Measurements from ENCODE around the gene EEA1. TPM values are rescaled to one million over a fixed set of nuclear protein-coding genes. Genes with fewer than 3 reads are reported as not detected.

EEA1 gene
- total RNA-seq, 1 donor from 2014 or later, result 22.2 TPM

DNA sequence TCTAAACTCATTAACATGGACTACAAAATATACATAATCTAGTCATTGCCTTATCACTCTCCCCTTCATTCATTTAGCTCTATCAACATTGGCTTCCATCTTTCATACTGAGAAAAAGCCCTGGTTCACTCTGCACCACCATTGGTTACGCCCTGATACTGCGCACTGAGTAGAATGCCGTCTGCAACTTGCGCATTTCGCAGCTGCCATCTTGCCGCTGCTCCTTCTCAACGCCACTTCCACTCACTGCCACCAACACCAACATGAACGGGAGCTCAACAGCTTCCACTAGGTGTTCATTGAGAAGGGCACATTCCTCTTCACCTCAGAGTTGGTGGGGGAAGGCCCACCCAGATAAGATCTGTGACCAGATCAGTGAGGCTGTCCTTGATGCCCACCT, 71.3 kb downstream of the EEA1 start:
- peaks cover 31% of the 10 kb centered on the region for H3K36me3 Mint-ChIP-seq (ENCODE audit: low read depth)
- no peak overlapping the region for H3K4me3 Mint-ChIP-seq
- H3K27ac Mint-ChIP-seq, result no peak overlapping the region
- no peaks in the 10 kb centered on the region for H3K27me3 Mint-ChIP-seq
- DNase-seq, result no peak
- intact Hi-C loops (cut with micrococcal nuclease), result no loop called here
- H3K9me3 Mint-ChIP-seq, result peaks cover 6% of the 10 kb centered on the region
- H3K4me1 Mint-ChIP-seq, result peaks cover 3% of the 10 kb centered on the region

- Mint-ChIP-seq H3K9me3 (peaks cover 6% of the 10 kb centered on the region), H3K36me3 (ENCODE audit: low read depth) (peaks cover 28% of the 10 kb centered on the region), H3K27ac (no peak overlapping the region), H3K4me1 (peaks cover 2% of the 10 kb centered on the region), H3K27me3 (no peaks in the 10 kb centered on the region), H3K4me3 (no peak overlapping the region)
- intact Hi-C loops (cut with micrococcal nuclease), result no loop called here
- no peak for DNase-seq
Observed at GRCh38 chr12:92854344-92854743, 74.8 kb downstream of the EEA1 start.

- intact Hi-C loops (cut with micrococcal nuclease), result no loop called here
- DNase-seq, result no peak
- Mint-ChIP-seq H3K36me3 (ENCODE audit: low read depth) (peaks cover 14% of the 10 kb centered on the region), H3K9me3 (no peaks in the 10 kb centered on the region), H3K27ac (no peak overlapping the region), H3K4me1 (peaks cover 2% of the 10 kb centered on the region), H3K4me3 (no peak overlapping the region), H3K27me3 (no peaks in the 10 kb centered on the region)
Observed at GRCh38 chr12:92848740-92849139, 80.4 kb downstream of the EEA1 start.

DNA sequence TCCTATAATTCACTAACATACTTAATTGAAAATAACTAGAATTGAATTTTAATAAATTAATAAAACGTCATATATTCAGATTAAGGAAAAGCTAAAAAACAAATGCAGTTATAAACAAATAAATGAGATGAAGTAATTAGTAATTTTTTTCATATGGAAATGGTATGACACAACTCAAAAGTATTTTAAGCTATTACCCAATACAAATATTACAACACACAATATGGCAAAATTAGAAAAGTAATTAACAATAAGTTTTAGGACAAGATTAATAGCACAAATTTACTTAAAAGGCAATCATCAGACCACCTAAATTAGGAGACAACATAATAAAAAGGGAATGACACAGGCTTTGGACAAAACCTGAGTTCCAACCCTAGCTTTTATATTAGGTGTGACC, 81.7 kb downstream of the EEA1 start:
- H3K9me3 Mint-ChIP-seq, result no peaks in the 10 kb centered on the region
- peaks cover 14% of the 10 kb centered on the region for H3K36me3 Mint-ChIP-seq (ENCODE audit: low read depth)

DNA sequence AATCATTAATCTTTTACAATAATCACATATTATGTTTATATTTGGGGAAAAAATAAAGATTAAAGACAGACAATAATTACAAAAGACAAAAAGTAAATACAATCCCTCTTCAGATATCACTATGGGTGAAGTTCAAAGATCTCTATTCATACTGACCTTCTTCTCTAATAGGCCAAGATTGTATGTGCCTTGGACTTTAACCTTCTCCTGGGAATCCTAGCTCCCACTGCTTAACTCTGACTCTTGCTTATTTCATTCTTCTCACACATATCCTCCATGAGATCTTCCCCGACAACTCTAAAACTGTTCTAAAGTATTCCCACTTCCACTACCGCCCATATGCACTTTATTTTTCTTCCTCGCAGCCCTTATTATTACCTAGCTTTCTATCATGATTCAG, 83.8 kb downstream of the EEA1 start:
- no peak overlapping the region for H3K4me3 Mint-ChIP-seq
- H3K4me1 Mint-ChIP-seq, result no peaks in the 10 kb centered on the region
- H3K27me3 Mint-ChIP-seq, result no peaks in the 10 kb centered on the region
- no peak overlapping the region for H3K27ac Mint-ChIP-seq
- intact Hi-C loops (cut with micrococcal nuclease), result no loop called here
- DNase-seq, result no peak
- H3K36me3 Mint-ChIP-seq (ENCODE audit: low read depth), result peaks cover 15% of the 10 kb centered on the region
- H3K9me3 Mint-ChIP-seq, result no peaks in the 10 kb centered on the region

More for the DNA sequence above, 81.7 kb downstream of the EEA1 start:
- no peak for DNase-seq
- no peak overlapping the region for H3K27ac Mint-ChIP-seq
- H3K27me3 Mint-ChIP-seq, result no peaks in the 10 kb centered on the region
- intact Hi-C loops (cut with micrococcal nuclease), result no loop called here
- no peaks in the 10 kb centered on the region for H3K4me1 Mint-ChIP-seq
- no peak overlapping the region for H3K4me3 Mint-ChIP-seq

GRCh38 chr12:92844151-92844763, 84.8 kb downstream of the EEA1 start:
- Mint-ChIP-seq H3K9me3 (no peaks in the 10 kb centered on the region), H3K4me3 (no peak overlapping the region), H3K27me3 (no peaks in the 10 kb centered on the region), H3K36me3 (ENCODE audit: low read depth) (peaks cover 16% of the 10 kb centered on the region), H3K27ac (no peak overlapping the region), H3K4me1 (no peaks in the 10 kb centered on the region)
- no peak for DNase-seq
- intact Hi-C loops (cut with micrococcal nuclease), result no loop called here

GRCh38 chr12:92829686-92830282, 99.3 kb downstream of the EEA1 start:
- intact Hi-C loops (cut with micrococcal nuclease), result loop anchor here (5.0 to 10.0 kb wide), 2 partner anchors 98 to 155 kb away; partner anchors contain the start of gene EEA1
- peaks cover 15% of the 10 kb centered on the region for H3K36me3 Mint-ChIP-seq (ENCODE audit: low read depth)
- DNase-seq, result no peak

GRCh38 chr12:92828565-92828964, 100.5 kb downstream of the EEA1 start:
- no peaks in the 10 kb centered on the region for H3K4me1 Mint-ChIP-seq
- peaks cover 14% of the 10 kb centered on the region for H3K36me3 Mint-ChIP-seq (ENCODE audit: low read depth)
- intact Hi-C loops (cut with micrococcal nuclease), result loop anchor here (5.0 to 10.0 kb wide), 2 partner anchors 99 to 156 kb away; partner anchors contain the start of gene EEA1
- no peak overlapping the region for H3K4me3 Mint-ChIP-seq
- H3K27ac Mint-ChIP-seq, result no peak overlapping the region
- no peaks in the 10 kb centered on the region for H3K9me3 Mint-ChIP-seq
- H3K27me3 Mint-ChIP-seq, result no peaks in the 10 kb centered on the region
- DNase-seq, result no peak

More at GRCh38 chr12:92829686-92830282, 99.3 kb downstream of the EEA1 start:
- no peaks in the 10 kb centered on the region for H3K9me3 Mint-ChIP-seq
- H3K4me1 Mint-ChIP-seq, result no peaks in the 10 kb centered on the region
- no peak overlapping the region for H3K27ac Mint-ChIP-seq
- H3K4me3 Mint-ChIP-seq, result no peak overlapping the region
- H3K27me3 Mint-ChIP-seq, result no peaks in the 10 kb centered on the region

DNA sequence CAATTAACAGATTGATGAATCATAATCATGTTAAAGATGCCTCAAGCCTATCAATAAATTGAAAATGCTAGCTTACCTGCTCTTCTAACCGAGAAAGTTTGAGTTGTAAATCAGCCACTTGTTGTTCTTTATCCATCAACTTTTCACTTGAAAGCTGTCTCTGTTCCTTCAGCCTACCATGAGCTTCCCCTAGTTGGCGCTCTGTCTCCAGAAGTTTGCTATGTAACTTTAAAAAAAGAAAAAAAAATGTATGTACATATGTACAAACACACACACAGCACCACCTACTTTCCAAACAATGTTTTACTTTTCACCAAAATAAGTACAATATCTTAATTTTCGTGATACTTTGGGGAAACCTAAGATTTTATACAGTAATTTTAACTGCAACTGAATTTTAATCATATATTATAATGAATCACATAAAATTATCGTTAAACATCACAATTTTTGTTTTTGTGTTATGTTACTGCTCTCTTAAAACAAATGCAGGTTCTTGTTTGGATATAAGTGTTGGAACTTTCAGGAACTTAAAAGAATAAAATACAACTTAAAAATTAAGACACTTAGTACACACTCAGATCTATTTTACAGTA, 101.2 kb downstream of the EEA1 start:
- DNase-seq, result peak; percentile 80
- Mint-ChIP-seq H3K27ac (no peak overlapping the region), H3K9me3 (no peaks in the 10 kb centered on the region), H3K27me3 (no peaks in the 10 kb centered on the region), H3K4me3 (no peak overlapping the region), H3K36me3 (ENCODE audit: low read depth) (peaks cover 13% of the 10 kb centered on the region), H3K4me1 (no peaks in the 10 kb centered on the region)
- intact Hi-C loops (cut with micrococcal nuclease), result loop anchor here (5.0 to 10.0 kb wide), 2 partner anchors 99 to 157 kb away; partner anchors contain the start of gene EEA1

GRCh38 chr12:92821142-92821541, 108.0 kb downstream of the EEA1 start:
- no peak for DNase-seq
- peaks cover 9% of the 10 kb centered on the region for H3K36me3 Mint-ChIP-seq (ENCODE audit: low read depth)
- no peaks in the 10 kb centered on the region for H3K4me1 Mint-ChIP-seq
- H3K9me3 Mint-ChIP-seq, result no peaks in the 10 kb centered on the region
- no peak overlapping the region for H3K4me3 Mint-ChIP-seq
- no peak overlapping the region for H3K27ac Mint-ChIP-seq
- no peaks in the 10 kb centered on the region for H3K27me3 Mint-ChIP-seq
- intact Hi-C loops (cut with micrococcal nuclease), result loop anchor here (10.0 kb wide), 1 partner anchor 164 kb away; no protein-coding TSS in a partner anchor

- Mint-ChIP-seq H3K9me3 (no peaks in the 10 kb centered on the region), H3K36me3 (ENCODE audit: low read depth) (peaks cover 21% of the 10 kb centered on the region), H3K27ac (no peak overlapping the region), H3K4me1 (no peaks in the 10 kb centered on the region), H3K4me3 (no peak overlapping the region), H3K27me3 (no peaks in the 10 kb centered on the region)
- no peak for DNase-seq
- intact Hi-C loops (cut with micrococcal nuclease), result no loop called here
Observed at GRCh38 chr12:92814584-92814983, 114.5 kb downstream of the EEA1 start.

GRCh38 chr12:92810370-92810769, 118.7 kb downstream of the EEA1 start:
- intact Hi-C loops (cut with micrococcal nuclease), result no loop called here
- H3K9me3 Mint-ChIP-seq, result peaks cover 5% of the 10 kb centered on the region
- H3K4me3 Mint-ChIP-seq, result no peak overlapping the region
- H3K4me1 Mint-ChIP-seq, result no peaks in the 10 kb centered on the region
- peaks cover 40% of the 10 kb centered on the region for H3K36me3 Mint-ChIP-seq (ENCODE audit: low read depth)
- no peak overlapping the region for H3K27ac Mint-ChIP-seq
- no peak for DNase-seq
- H3K27me3 Mint-ChIP-seq, result no peaks in the 10 kb centered on the region

- intact Hi-C loops (cut with micrococcal nuclease), result no loop called here
- H3K36me3 Mint-ChIP-seq (ENCODE audit: low read depth), result peaks cover 51% of the 10 kb centered on the region
- H3K4me3 Mint-ChIP-seq, result no peak overlapping the region
- no peaks in the 10 kb centered on the region for H3K27me3 Mint-ChIP-seq
- peaks cover 6% of the 10 kb centered on the region for H3K9me3 Mint-ChIP-seq
- no peaks in the 10 kb centered on the region for H3K4me1 Mint-ChIP-seq
- H3K27ac Mint-ChIP-seq, result no peak overlapping the region
- DNase-seq, result no peak
Observed at GRCh38 chr12:92803903-92804302, 125.2 kb downstream of the EEA1 start.

DNA sequence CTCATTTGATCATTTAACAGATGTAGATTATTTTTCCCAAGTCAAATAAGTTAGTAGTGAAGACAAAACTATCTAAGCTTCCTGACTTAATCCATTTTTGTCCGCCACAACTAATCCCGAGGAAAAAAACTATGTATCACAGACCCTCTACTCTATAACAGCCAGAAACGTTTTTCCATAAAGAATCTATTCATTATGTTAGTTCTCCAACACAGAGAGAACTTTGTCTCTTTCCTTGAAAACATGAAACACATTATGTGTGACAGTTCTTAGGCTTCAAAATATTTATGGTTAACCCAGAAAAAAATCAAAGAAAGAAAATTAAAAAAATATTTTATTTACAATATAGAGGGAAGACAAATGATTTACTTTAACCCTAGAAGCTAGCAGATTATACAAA, 126.2 kb downstream of the EEA1 start:
- intact Hi-C loops (cut with micrococcal nuclease), result no loop called here
- H3K4me3 Mint-ChIP-seq, result no peak overlapping the region
- no peak for DNase-seq
- H3K4me1 Mint-ChIP-seq, result no peaks in the 10 kb centered on the region
- no peak overlapping the region for H3K27ac Mint-ChIP-seq
- peaks cover 6% of the 10 kb centered on the region for H3K9me3 Mint-ChIP-seq
- H3K27me3 Mint-ChIP-seq, result no peaks in the 10 kb centered on the region
- H3K36me3 Mint-ChIP-seq (ENCODE audit: low read depth), result peaks cover 48% of the 10 kb centered on the region
